Stomach (tissue), 9 donors: ENCODE measurements around the gene SPNS2. TPM values are rescaled to one million over a fixed set of nuclear protein-coding genes. Genes with fewer than 3 reads are reported as not detected.

Experiments used
- DNase-seq, 2 donors: peaks; one replicate each; pipeline versions ENCODE4 v3.0.0 to v3.0.0-alpha.2; 2013 to 2019
- H3K27ac ChIP-seq, 5 donors: fragments of 200-600 bp in 4 of 5; sonication (generic) in 4 of 5; one replicate each; pipeline ENCODE4 v1.5.1; 2013 to 2019; ENCODE audit warnings: mild to moderate bottlenecking in 1 of 5, moderate library complexity in 1 of 5
- H3K27me3 ChIP-seq, 3 donors: fragments of 200-600 bp; sonication (generic); one replicate each; pipeline ENCODE4 v1.5.1; 2017 to 2019; ENCODE audit warnings: mixed run types in 1 of 3
- H3K36me3 ChIP-seq, 4 donors: fragments of 200-600 bp; sonication (generic); 1 replicate in 3 of 4; 2 replicates in 1 of 4; pipeline ENCODE4 v1.5.1; 2016 to 2019
- H3K4me1 ChIP-seq, 4 donors: fragments of 200-600 bp; sonication (generic); one replicate each; pipeline ENCODE4 v1.5.1; 2016 to 2019
- H3K4me3 ChIP-seq, 4 donors: fragments of 200-600 bp; sonication (generic) in 3 of 4; one replicate each; pipeline ENCODE4 v1.5.1; 2016 to 2019; ENCODE audit warnings: mild to moderate bottlenecking in 1 of 4
- H3K9me3 ChIP-seq, 4 donors: fragments of 200-600 bp; sonication (generic); one replicate each; pipeline ENCODE4 v1.5.1; 2016 to 2019
- CTCF ChIP-seq, 7 experiments: fragments of 450-650 bp in 4 of 7; fragments of 200-600 bp in 3 of 7; sonication (generic) in 3 of 7; IDR thresholded peaks; one replicate each; pipeline ENCODE4 v1.5.1; 2016 to 2019; ENCODE audit warnings: antibody characterized with exemption in 7 of 7, control low read depth in 2 of 7, mild to moderate bottlenecking in 1 of 7
- EP300 ChIP-seq: sonication (generic); formaldehyde crosslinking; IDR thresholded peaks from one replicate; pipeline ENCODE4 v1.6.1; 2017; ENCODE audit warnings: antibody characterized with exemption
- POLR2A ChIP-seq, 4 donors: fragments of 450-650 bp; IDR thresholded peaks; one replicate each; pipeline ENCODE4 v1.6.1; 2016; ENCODE audit warnings: antibody characterized with exemption in 4 of 4, control low read depth in 2 of 4, mild to moderate bottlenecking in 1 of 4, moderate library complexity in 1 of 4
- POLR2AphosphoS5 ChIP-seq, 3 donors: sonication (generic); formaldehyde crosslinking; IDR thresholded peaks; one replicate each; pipeline ENCODE4 v1.6.1; 2016; ENCODE audit warnings: antibody characterized with exemption in 3 of 3
- WGBS, 5 donors: extraction: QIAGEN DNeasy Blood & Tissue Kit in 3 of 5; methylation state at CpG; one replicate each; pipeline versions ENCODE4 v1.1.5 to v1.1.7; 2013 to 2018; 5-methylcytosine and 5-hydroxymethylcytosine counted together
- intact Hi-C: fragments of 100-400 bp; cut with DNase I; formaldehyde crosslinking; loops from one replicate; pipeline ENCODE4 v1.15.1; 2023; ENCODE audit warnings: low total_unique reads
- polyA plus RNA-seq, 3 donors: library from polyadenylated mRNA; stranded (reverse); fragments of 200-250 nt; gene quantifications; one replicate each; pipeline ENCODE4 v1.2.3, GENCODE V29; 2013
- total RNA-seq, 5 donors: library from RNA; depleted of rRNA; stranded (reverse); fragments of >200 nt; gene quantifications; one replicate each; pipeline versions ENCODE4 v1.1.0 to v1.2.3, GENCODE V29; 2014 to 2016
- donor health status: healthy with polysubstance abuse.
- donor health status: Bipolar disorder and iron deficiency.
- donor health status: healthy.

The SPNS2 gene
- total and polyA plus RNA-seq, 8 donors = 4.1 to 67.7 (median 24.3) TPM

DNA sequence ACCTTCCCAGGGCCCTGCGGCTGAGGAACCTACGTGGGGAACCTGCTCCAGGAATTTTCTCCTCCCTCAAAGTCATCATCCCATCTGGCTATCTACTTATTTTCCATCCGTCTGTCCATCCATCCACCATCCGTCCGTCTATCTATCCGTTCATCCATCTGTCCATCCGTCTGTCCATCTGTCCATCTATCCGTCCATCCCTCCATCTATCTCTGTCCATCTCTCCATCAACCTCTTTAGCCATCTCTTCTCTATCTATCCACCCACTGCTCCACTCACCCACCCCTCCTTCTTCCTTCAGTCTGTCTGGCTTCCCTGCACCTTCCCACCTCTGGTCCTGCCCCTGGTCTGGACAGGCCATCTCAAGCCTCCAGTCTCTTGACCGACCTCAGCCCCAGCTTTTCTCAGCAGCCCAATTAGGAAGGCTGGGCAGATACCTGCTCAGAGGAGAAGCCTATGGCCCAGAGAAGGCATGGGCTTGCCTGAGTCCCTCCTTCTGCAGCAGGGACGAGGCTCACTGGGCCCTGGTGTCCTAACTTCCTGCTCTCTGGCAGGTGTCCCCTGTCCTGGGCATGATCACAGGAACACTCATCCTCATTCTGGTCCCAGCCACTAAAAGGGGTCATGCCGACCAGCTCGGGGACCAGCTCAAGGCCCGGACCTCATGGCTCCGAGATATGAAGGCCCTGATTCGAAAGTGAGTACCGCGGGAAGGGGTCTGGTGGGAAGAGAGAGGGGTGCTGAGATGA is 33.5 kb downstream of the SPNS2 start:
- Histone ChIP-seq H3K4me1 (peaks cover 25 to 57% (median 42%) of the 10 kb centered on the region in 4 donors), H3K36me3 (peaks cover 0 to 30% (median 10%) of the 10 kb centered on the region in 4 donors), H3K4me3 (no peak overlapping the region), H3K9me3 (no peaks in the 10 kb centered on the region), H3K27me3 (peaks cover 0 to 9% (median 0%) of the 10 kb centered on the region in 3 donors), H3K27ac (peak overlapping the region; percentile 13 to 64 (median 40))
- TF ChIP-seq CTCF (IDR thresholded peaks at IDR 0.05) (no peak), EP300 (no peak), POLR2AphosphoS5 (IDR thresholded peaks at IDR 0.05) (no peak)
- intact Hi-C loops = no loop called here
- 88 to 94% (median 92%) methylated on average over 17 of the region's 17 CpGs for WGBS, 5 donors
- DNase-seq = no peak

- H3K9me3 ChIP-seq = no peaks in the 10 kb centered on the region
- whole genome bisulfite sequencing, 5 donors = 88 to 92% (median 90%) methylated on average over 23 to 33 of the region's 33 CpGs
- H3K4me1 ChIP-seq = peaks cover 34 to 65% (median 50%) of the 10 kb centered on the region in 4 donors
- intact Hi-C loops = no loop called here
- peaks cover 0 to 38% (median 16%) of the 10 kb centered on the region in 4 donors for H3K36me3 ChIP-seq
- TF ChIP-seq EP300 = no peak
- no peak for TF ChIP-seq POLR2A (IDR thresholded peaks at IDR 0.05)
- TF ChIP-seq POLR2AphosphoS5 (IDR thresholded peaks at IDR 0.05) = no peak
- no peak for TF ChIP-seq CTCF (IDR thresholded peaks at IDR 0.05)
- no peak overlapping the region for H3K4me3 ChIP-seq
- peaks cover 0 to 9% (median 0%) of the 10 kb centered on the region in 3 donors for H3K27me3 ChIP-seq
- peak overlapping the region in 4 of 5 donors; percentile 65 to 77 (median 72) for H3K27ac ChIP-seq
- DNase-seq = no peak
Observed at GRCh38 chr17:4532860-4533522, 34.3 kb downstream of the SPNS2 start.

DNA sequence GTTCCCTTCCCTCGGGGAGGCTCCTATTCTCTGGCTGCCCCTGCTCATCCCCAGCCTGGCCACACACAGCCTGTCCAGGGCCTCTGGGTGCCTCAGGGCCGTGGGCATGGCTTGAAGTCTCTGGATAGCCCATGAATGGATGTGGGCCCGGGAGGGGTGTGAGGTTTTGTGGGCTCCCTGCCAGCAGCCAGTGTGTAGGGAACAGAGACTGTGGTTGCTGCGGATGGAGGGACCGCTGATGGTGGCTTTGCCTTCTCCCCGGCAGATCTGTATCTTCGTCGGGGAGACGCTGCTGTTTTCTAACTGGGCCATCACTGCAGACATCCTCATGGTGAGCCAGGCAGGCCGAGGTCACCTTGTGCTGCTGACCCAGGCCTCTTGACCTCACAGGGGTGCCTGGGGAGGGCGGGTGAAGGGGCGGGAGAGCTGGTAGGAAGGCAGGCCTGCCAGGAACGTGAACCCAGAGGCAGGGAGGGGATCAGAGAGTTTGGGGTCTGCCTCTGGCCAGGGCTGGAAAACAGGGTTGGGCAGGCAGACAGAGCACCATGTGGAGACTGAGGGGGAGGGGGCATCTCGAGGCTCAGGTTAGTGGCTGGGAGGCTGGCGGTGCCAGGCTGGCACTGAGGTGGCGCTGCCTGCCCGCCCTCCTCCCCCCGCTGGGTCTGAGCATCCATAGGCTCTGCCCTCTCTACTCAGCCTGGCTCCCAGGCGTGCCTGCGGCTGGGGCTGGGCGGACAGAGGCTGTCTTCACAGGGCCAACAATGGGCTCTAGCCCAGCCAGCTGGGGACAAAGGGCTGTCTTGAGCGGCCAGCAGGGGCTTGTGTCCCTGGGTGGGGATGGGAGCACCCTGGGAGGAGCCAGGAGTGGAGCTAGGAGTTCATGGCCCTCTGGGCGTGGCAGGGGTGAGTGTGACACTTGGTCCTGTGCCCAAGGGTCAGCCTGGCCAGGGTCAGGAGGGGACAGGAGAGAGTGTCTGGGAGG is 35.1 kb downstream of the SPNS2 start:
- no peak for TF ChIP-seq CTCF (IDR thresholded peaks at IDR 0.05)
- peak in 1 of 3 donors; percentile 28 for TF ChIP-seq POLR2AphosphoS5 (IDR thresholded peaks at IDR 0.05)
- TF ChIP-seq EP300 = no peak
- Histone ChIP-seq H3K4me1 (peaks cover 36 to 73% (median 58%) of the 10 kb centered on the region in 4 donors), H3K27me3 (peaks cover 0 to 9% (median 0%) of the 10 kb centered on the region in 3 donors), H3K9me3 (no peaks in the 10 kb centered on the region), H3K36me3 (peaks cover 5 to 42% (median 24%) of the 10 kb centered on the region in 4 donors), H3K27ac (peak overlapping the region; percentile 41 to 77 (median 70)), H3K4me3 (no peak overlapping the region)
- WGBS, 5 donors = 35 to 52% (median 37%) methylated on average over 20 to 23 of the region's 23 CpGs
- intact Hi-C loops = no loop called here
- DNase-seq = peak in 1 of 2 donors; percentile 76

- Histone ChIP-seq H3K4me3 (no peak overlapping the region), H3K27me3 (peaks cover 0 to 9% (median 0%) of the 10 kb centered on the region in 3 donors), H3K4me1 (peaks cover 36 to 73% (median 60%) of the 10 kb centered on the region in 4 donors), H3K27ac (peak overlapping the region; percentile 41 to 77 (median 70)), H3K9me3 (no peaks in the 10 kb centered on the region), H3K36me3 (peaks cover 12 to 49% (median 31%) of the 10 kb centered on the region in 4 donors)
- intact Hi-C loops = no loop called here
- TF ChIP-seq EP300 = no peak
- no peak for TF ChIP-seq CTCF (IDR thresholded peaks at IDR 0.05)
- WGBS, 5 donors = 28 to 61% (median 40%) methylated on average over 2 to 17 of the region's 17 CpGs
- DNase-seq = no peak
Observed at GRCh38 chr17:4534515-4534914, 35.8 kb downstream of the SPNS2 start.
